Measurements from ENCODE around the gene AAK1.

Gene AAK1

DNA sequence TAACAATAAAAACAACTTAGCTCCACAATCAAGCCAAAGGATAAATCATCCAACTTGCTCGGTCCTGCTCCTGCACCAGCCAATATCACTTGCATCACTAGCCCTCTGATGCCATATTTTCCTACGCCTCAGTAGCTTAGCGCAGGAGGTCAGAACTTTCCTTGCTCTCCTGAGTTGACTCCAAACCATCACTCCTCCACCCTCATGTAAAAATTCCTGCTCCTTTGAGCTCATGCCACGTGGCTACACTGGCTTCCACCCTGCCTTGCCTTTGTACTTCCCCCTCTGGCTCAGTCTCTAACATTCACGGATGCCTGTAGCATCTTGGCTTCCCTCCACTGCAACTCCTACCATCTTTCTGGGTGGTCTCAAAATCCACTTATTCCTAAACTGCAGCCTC lies 25.2 kb downstream of the AAK1 start:
- DNase-seq (ENCODE audit: extremely low read depth, low read depth): peak; percentile 46
- TF ChIP-seq, protein P1, sequence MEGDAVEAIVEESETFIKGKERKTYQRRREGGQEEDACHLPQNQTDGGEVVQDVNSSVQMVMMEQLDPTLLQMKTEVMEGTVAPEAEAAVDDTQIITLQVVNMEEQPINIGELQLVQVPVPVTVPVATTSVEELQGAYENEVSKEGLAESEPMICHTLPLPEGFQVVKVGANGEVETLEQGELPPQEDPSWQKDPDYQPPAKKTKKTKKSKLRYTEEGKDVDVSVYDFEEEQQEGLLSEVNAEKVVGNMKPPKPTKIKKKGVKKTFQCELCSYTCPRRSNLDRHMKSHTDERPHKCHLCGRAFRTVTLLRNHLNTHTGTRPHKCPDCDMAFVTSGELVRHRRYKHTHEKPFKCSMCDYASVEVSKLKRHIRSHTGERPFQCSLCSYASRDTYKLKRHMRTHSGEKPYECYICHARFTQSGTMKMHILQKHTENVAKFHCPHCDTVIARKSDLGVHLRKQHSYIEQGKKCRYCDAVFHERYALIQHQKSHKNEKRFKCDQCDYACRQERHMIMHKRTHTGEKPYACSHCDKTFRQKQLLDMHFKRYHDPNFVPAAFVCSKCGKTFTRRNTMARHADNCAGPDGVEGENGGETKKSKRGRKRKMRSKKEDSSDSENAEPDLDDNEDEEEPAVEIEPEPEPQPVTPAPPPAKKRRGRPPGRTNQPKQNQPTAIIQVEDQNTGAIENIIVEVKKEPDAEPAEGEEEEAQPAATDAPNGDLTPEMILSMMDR (IDR thresholded peaks at IDR 0.05; ENCODE audit: low read depth, low read length): no peak

DNA sequence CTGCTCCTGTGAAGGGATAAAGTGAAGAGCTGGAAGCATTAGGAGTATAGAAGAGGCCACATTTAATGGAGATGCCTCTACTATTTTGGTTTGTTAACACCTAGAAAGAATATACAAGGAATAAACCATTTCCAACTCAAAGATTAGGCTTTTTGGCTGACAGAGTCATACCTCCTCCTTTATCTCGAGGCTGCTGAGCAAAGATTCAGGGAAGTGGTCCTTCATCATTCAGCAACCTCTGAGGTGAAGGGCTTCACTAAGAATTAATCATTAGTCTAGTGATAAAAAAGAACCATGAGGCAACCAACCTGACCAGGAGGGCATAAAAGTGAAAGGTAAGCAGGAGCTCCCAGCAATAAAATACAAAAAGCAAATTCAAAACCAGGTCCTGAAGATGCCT lies 25.8 kb downstream of the AAK1 start:
- DNase-seq (ENCODE audit: extremely low read depth, low read depth): no peak
- TF ChIP-seq, protein P1 (IDR thresholded peaks at IDR 0.05; ENCODE audit: low read depth, low read length): no peak

DNA sequence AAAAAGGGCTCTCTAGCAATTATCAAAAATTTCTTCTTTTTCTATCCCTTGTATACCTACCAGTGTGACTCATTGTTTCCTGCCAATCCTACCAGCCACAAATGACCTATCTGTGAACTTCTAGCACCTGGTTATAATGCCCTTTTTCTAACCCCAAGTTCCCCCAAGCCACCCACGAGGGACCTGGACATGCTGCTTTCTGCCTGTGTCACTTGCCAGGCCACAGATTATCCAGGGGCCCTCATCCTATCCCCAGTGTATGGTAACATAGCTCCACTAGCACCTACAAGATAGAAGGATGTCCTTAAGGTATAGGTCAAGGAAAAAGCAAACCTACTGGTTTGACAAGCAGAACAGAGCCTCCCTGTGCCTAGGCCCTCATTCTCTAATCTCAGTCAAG lies 26.8 kb downstream of the AAK1 start:
- TF ChIP-seq, protein P1 (IDR thresholded peaks at IDR 0.05; ENCODE audit: low read depth, low read length): no peak
- DNase-seq (ENCODE audit: extremely low read depth, low read depth): no peak

DNA sequence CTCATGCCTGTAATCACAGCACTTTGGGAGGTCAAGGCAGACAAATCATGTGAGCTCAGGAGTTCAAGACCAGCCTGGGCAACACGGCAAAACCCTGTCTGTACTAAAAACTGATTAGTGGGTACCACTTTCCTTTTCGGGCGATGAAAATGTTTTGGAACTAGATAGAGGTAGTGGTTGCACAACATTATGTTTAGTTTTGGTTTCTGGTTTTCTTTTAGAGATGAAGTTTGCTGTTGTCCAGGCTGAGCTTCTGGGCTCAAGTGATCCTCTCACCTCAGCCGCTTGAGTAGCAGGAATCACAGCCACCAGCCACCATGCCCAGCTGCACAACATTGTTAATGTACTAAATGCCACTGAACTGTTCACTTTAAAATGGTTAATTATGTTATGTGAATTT lies 27.6 kb downstream of the AAK1 start:
- TF ChIP-seq, protein P1 (IDR thresholded peaks at IDR 0.05; ENCODE audit: low read depth, low read length): no peak
- DNase-seq (ENCODE audit: extremely low read depth, low read depth): no peak

DNA sequence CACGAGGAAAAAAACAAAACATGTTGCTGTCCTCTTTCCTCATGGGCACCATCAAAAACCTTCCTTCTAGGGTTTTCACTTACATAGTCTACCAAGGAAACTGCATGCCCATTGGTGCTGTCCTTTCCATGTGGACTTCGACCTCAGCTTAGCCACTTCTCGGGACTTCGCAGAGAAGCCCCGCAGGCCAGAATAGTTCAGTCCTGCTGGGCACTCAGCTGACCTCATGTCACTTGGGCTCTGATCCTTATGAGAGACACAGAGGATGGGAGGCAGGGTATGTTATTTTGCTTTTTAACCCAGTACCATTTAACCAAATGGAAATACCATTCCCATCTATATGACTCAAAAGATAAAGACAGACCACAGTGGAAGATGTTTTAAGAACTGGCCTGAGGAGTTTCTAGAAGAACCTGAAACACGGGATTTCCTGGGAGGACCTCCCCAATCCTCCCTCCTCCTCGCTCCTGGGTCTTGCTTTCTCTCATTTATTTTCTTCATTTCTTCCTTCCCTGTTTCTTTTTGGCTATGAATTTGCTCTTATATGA lies 28.4 kb downstream of the AAK1 start:
- no peak for DNase-seq (ENCODE audit: extremely low read depth, low read depth)
- TF ChIP-seq, protein P1 (IDR thresholded peaks at IDR 0.05; ENCODE audit: low read depth, low read length): no peak

DNA sequence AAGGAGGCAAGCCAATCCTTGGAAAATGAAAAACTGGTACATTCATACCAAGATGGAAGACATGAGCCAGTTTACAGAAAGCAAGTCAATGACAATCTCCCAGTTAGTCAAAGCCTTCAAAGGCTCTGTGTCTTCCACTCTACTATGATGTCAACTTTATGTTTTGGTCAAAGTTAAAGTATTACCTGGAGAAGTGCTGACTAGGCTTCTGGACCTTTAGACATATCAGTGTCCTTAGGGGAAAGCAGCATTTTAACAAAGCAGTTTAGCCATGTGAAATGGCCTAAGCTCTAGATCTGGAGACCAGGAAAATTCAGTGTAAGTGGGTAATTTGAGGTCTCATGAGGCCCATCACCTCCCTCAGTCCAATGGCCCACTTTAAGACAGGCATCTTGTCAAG lies 30.8 kb downstream of the AAK1 start:
- TF ChIP-seq, protein P1 (IDR thresholded peaks at IDR 0.05; ENCODE audit: low read depth, low read length): no peak
- DNase-seq (ENCODE audit: extremely low read depth, low read depth): no peak

DNA sequence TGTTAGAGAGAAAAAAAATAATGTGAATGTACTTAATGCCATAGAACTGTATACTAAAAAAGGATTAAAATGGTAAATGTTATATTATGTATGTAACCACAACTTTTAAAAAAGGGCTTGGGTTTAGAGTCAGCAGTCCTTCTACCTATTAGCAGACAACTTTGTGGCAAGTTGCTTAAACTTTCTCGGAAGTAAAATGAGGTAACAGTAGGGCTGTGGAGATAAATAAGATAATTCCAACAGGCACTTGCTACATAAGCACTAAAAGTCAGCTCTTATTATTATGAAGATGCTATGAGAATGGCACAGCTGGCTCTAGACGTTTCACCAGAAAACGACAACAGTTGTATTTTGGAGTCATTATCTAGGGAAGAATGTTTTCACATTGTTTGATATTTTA lies 31.3 kb downstream of the AAK1 start:
- no peak for DNase-seq (ENCODE audit: extremely low read depth, low read depth)
- TF ChIP-seq, protein P1 (IDR thresholded peaks at IDR 0.05; ENCODE audit: low read depth, low read length): no peak
